ENCODE data around the gene DTNB. TPM values are rescaled to one million over a fixed set of nuclear protein-coding genes. Genes with fewer than 3 reads are reported as not detected.

Gene DTNB
- total RNA-seq, 1 experiment from 2014 or later = 2.6 TPM

Other genes starting within 250 kb of the DTNB start
- 7.0 and 11.4 TPM in 2 replicates for gene ASXL2, start 204.9 kb upstream of the DTNB start, total RNA-seq (2014; rRNA removed; shearing (Covaris generic))